Endothelial cell of umbilical vein (primary cell): ENCODE data around the gene MCC. TPM values are rescaled to one million over a fixed set of nuclear protein-coding genes. Genes with fewer than 3 reads are reported as not detected.

ENCODE experiments used
- BruUV-seq: library from RNA; stranded (reverse); fragments of 400-500 nt; replicated peaks from 2 replicates; lab custom pipeline; 2021; lab: Mats Ljungman, UMichigan
- CTCF ChIA-PET: fragments of 300-600, 350-600 bp; sonication (Branson Sonifier 250); formaldehyde crosslinking; loops from one replicate; lab custom pipeline; 2021; ENCODE audit warnings: antibody characterized with exemption, inconsistent platforms; lab: Charles Lee
- POLR2A ChIA-PET: fragments of 300-600, 350-600 bp; sonication (Branson Sonifier 250); formaldehyde crosslinking; loops from one replicate; lab custom pipeline; 2021; ENCODE audit warnings: antibody characterized with exemption, inconsistent platforms; lab: Charles Lee
- DNase-seq: peaks from one replicate; pipeline ENCODE4 v3.0.0-alpha.2; 2011; ENCODE audit warnings: low read depth, low spot score
- FAIRE-seq: peaks from 2 replicates; lab custom pipeline; 2011; peaks lifted over from hg19 to GRCh38; lab: Jason Lieb, UNC
- H2AFZ ChIP-seq: 2 replicates; pipeline ENCODE4 v1.6.0; 2012; ENCODE audit warnings: low read depth, low read length, control low read depth, inconsistent platforms
- H3K27ac ChIP-seq: 2 replicates; pipeline ENCODE4 v1.5.1; 2011; ENCODE audit warnings: low read depth, mild to moderate bottlenecking, control low read depth, low read length, moderate library complexity; ENCODE audit not compliant: insufficient read depth
- H3K27me3 ChIP-seq, 2 experiments: 2 replicates each; pipeline versions ENCODE4 v1.6.0 to v1.6.1; 2011; ENCODE audit warnings: low read length in 2 of 2, mixed read lengths in 1 of 2; ENCODE audit not compliant: control insufficient read depth in 2 of 2, insufficient read depth in 2 of 2
- H3K36me3 ChIP-seq, 2 experiments: 2 replicates in 1 of 2; 3 replicates in 1 of 2; pipeline ENCODE4 v1.5.1; 2011; ENCODE audit warnings: low read length in 2 of 2, mild to moderate bottlenecking in 1 of 2, moderate library complexity in 1 of 2; ENCODE audit not compliant: control insufficient read depth in 2 of 2, insufficient read depth in 2 of 2; ENCODE audit errors: extremely low read depth in 1 of 2
- H3K4me1 ChIP-seq: 3 replicates; pipeline ENCODE4 v1.5.1; 2011; ENCODE audit warnings: mild to moderate bottlenecking, low read length; ENCODE audit not compliant: control insufficient read depth, insufficient read depth; ENCODE audit errors: extremely low read depth
- H3K4me2 ChIP-seq: 2 replicates; pipeline ENCODE4 v1.6.1; 2011; ENCODE audit warnings: low read length, control low read depth, mixed read lengths; ENCODE audit not compliant: insufficient read depth
- H3K4me3 ChIP-seq, 3 experiments: fragments of 200-600 bp in 1 of 3; sonication (generic), shearing (Covaris generic) in 1 of 3; replicated peaks in 1 of 3; 2 replicates each; pipeline ENCODE4 v1.5.1; 2011 to 2016; ENCODE audit warnings: control low read depth in 3 of 3, low read length in 3 of 3, mild to moderate bottlenecking in 2 of 3, inconsistent platforms in 1 of 3, low read depth in 1 of 3, moderate library complexity in 1 of 3; ENCODE audit not compliant: insufficient read depth in 1 of 3
- H3K79me2 ChIP-seq: 2 replicates; pipeline ENCODE4 v1.6.0; 2012; ENCODE audit warnings: low read length, inconsistent platforms; ENCODE audit not compliant: control insufficient read depth, insufficient read depth
- H3K9ac ChIP-seq: replicated peaks from 2 replicates; pipeline ENCODE3; 2011; ENCODE audit warnings: low read length, control low read depth; ENCODE audit not compliant: insufficient read depth; ENCODE audit errors: extremely low read depth
- H3K9me1 ChIP-seq: replicated peaks from 3 replicates; pipeline ENCODE4 v1.6.0; 2011; ENCODE audit warnings: mild to moderate bottlenecking, low read length; ENCODE audit not compliant: control insufficient read depth, insufficient read depth; ENCODE audit errors: extremely low read depth
- H3K9me3 ChIP-seq: replicated peaks from 2 replicates; pipeline ENCODE4 v1.5.1; 2012; ENCODE audit warnings: low read length, inconsistent platforms; ENCODE audit not compliant: control insufficient read depth, insufficient read depth
- H4K20me1 ChIP-seq: replicated peaks from 2 replicates; pipeline ENCODE3; 2011; ENCODE audit warnings: mild to moderate bottlenecking, low read length; ENCODE audit not compliant: control insufficient read depth, insufficient read depth; ENCODE audit errors: extremely low read depth
- EZH2 ChIP-seq: IDR thresholded peaks from 2 replicates; pipeline ENCODE4 v1.6.1; 2012; ENCODE audit warnings: borderline replicate concordance, low read depth, mild to moderate bottlenecking, moderate library complexity, low read length, inconsistent platforms; ENCODE audit not compliant: severe bottlenecking
- FOS ChIP-seq: IDR thresholded peaks from 2 replicates; pipeline ENCODE4 v1.6.1; 2011; ENCODE audit warnings: mild to moderate bottlenecking, low read length, moderate library complexity, borderline replicate concordance; ENCODE audit not compliant: insufficient read depth
- GATA2 ChIP-seq: IDR thresholded peaks from 2 replicates; pipeline ENCODE4 v1.7.0; 2011; ENCODE audit warnings: low read depth, mild to moderate bottlenecking, moderate library complexity, mixed read lengths, low read length; ENCODE audit not compliant: insufficient read length, insufficient read depth
- JUN ChIP-seq: IDR thresholded peaks from 2 replicates; pipeline ENCODE4 v1.6.1; 2011; ENCODE audit warnings: borderline replicate concordance, low read depth; ENCODE audit not compliant: insufficient read length, insufficient read depth
- MYC ChIP-seq: IDR thresholded peaks from one replicate; pipeline ENCODE4 v1.6.1; 2011; ENCODE audit warnings: mild to moderate bottlenecking, low read depth, low read length
- POLR2A ChIP-seq: IDR thresholded peaks from 2 replicates; pipeline ENCODE4 v1.6.1; 2012; ENCODE audit warnings: low read depth, mild to moderate bottlenecking, control low read depth, low read length
- POLR2AphosphoS5 ChIP-seq: IDR thresholded peaks from 2 replicates; pipeline ENCODE4 v1.6.1; 2012; ENCODE audit warnings: low read depth, mild to moderate bottlenecking, control low read depth, low read length, moderate library complexity; ENCODE audit not compliant: insufficient read depth
- dilution Hi-C: fragments of 300-500 bp; cut with MboI; formaldehyde crosslinking; loops from one replicate; pipeline ENCODE4 v1.15.0; 2019; ENCODE audit warnings: low sequenced_read_pairs; ENCODE audit not compliant: extremely low pct_ligation_motif_present
- intact Hi-C: fragments of 100-400 bp; cut with micrococcal nuclease; formaldehyde crosslinking; loops from one replicate; pipeline ENCODE4 v1.10.0; 2022
- polyA plus RNA-seq, 4 experiments: library from polyadenylated mRNA; depleted of rRNA in 3 of 4; stranded (reverse) in 3 of 4; unstranded in 1 of 4; fragments of >200 nt; gene quantifications; 2 replicates each; pipeline versions ENCODE4 v1.2.1 to v1.2.3, GENCODE V29; 2011 to 2012; ENCODE audit warnings: missing spikeins in 1 of 4
- total RNA-seq: library from RNA; stranded (reverse); gene quantifications from 2 replicates; pipeline ENCODE4 v1.2.3, GENCODE V29; 2021
- TF ChIP-seq, protein P1 (sequence below): IDR thresholded peaks from 2 replicates; pipeline ENCODE4 v1.6.1; 2011; ENCODE audit not compliant: insufficient read depth, insufficient read length
- TF ChIP-seq, protein P2 (sequence below), 2 donors: IDR thresholded peaks; 1 replicate in 1 of 2; 2 replicates in 1 of 2; pipeline ENCODE4 v1.5.1; 2011; ENCODE audit warnings: low read length in 2 of 2, mild to moderate bottlenecking in 2 of 2, moderate library complexity in 2 of 2, control low read depth in 1 of 2, inconsistent platforms in 1 of 2, low read depth in 1 of 2; ENCODE audit not compliant: insufficient read depth in 1 of 2; ENCODE audit errors: extremely low read depth in 1 of 2

MCC gene
- total and polyA plus RNA-seq, 2 donors (not counting 3 experiments of a cell fraction or from before 2014, with no cell fraction given), result 6.9 to 27.5 TPM

DNA sequence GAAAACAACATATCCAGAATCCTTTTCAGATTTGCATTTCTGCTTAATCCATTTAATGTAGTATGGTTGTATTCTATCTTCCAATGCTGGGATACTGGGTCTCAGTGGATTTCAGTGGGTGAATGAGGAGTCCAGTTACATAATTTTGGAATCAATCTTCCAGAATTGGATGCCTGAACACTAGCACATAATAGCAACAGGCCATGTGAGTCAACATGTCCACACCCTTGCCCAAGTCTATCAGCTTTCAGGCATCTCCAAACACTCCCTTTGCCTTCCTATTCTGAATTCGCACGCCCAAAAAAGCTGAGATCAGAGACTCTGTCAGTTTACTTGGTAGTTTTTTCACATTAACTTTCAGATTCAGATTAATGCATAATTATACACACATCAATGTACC is 256.0 kb downstream of the MCC start:
- H3K4me2 ChIP-seq, result no peak overlapping the region
- H3K27me3 ChIP-seq, result no peaks in the 10 kb centered on the region
- peaks cover 3% of the 10 kb centered on the region for H3K9me1 ChIP-seq
- H3K4me3 ChIP-seq, result no peak overlapping the region
- intact Hi-C loops, result loop anchor here (10.0 kb wide), 1 partner anchor 283 kb away; the partner anchor contains the start of gene YTHDC2
- H3K4me1 ChIP-seq, result peaks cover 15% of the 10 kb centered on the region
- FAIRE-seq (no peak), DNase-seq (no peak)
- no TSS peak for BruUV-seq
- no peaks in the 10 kb centered on the region for H3K36me3 ChIP-seq
- no peak overlapping the region for H3K9ac ChIP-seq
- peaks cover 4% of the 10 kb centered on the region for H4K20me1 ChIP-seq
- H3K79me2 ChIP-seq, result peaks cover 3% of the 10 kb centered on the region
- ChIA-PET CTCF (interaction anchor here (1.3 to 1.8 kb wide), 5 partner anchors 9 to 236 kb away, joined by 3 to 6 read pairs (median 3); no protein-coding TSS in a partner anchor), POLR2A (no interaction called here)
- no peak overlapping the region for H3K27ac ChIP-seq
- no peak for TF ChIP-seq GATA2
- TF ChIP-seq POLR2A, result no peak
- TF ChIP-seq, protein P1, sequence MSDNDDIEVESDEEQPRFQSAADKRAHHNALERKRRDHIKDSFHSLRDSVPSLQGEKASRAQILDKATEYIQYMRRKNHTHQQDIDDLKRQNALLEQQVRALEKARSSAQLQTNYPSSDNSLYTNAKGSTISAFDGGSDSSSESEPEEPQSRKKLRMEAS, result no peak
- H2AFZ ChIP-seq, result no peak overlapping the region
- H3K9me3 ChIP-seq, result no peaks in the 10 kb centered on the region
- dilution Hi-C loops, result no loop called here

DNA sequence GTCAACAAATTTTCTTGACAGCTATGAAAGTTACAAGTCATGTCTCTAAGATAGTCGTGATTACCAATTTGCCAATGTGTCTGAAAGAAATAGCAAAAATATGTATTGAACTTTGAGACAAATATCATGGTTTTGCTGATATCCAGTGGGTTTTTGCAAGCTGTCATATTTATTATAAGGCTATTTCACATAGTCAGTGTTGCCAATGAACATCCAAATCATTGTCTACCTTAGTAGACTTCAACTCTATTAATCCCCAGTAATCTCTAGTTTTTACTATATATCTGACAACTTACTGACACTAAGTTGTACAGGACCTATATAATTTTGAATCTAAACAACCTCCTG is 256.6 kb downstream of the MCC start:
- H3K27ac ChIP-seq, result no peak overlapping the region
- CTCF ChIA-PET, result interaction anchor here (1.3 to 1.8 kb wide), 5 partner anchors 9 to 235 kb away, joined by 3 to 6 read pairs (median 3); no protein-coding TSS in a partner anchor

More for the DNA sequence above, 256.6 kb downstream of the MCC start:
- POLR2A ChIA-PET, result no interaction called here
- Histone ChIP-seq H3K4me1 (peaks cover 15% of the 10 kb centered on the region), H3K9me3 (no peaks in the 10 kb centered on the region), H3K9ac (no peak overlapping the region), H2AFZ (no peak overlapping the region), H3K4me2 (no peak overlapping the region), H3K36me3 (no peaks in the 10 kb centered on the region), H4K20me1 (peaks cover 4% of the 10 kb centered on the region), H3K4me3 (no peak overlapping the region), H3K79me2 (peaks cover 3% of the 10 kb centered on the region), H3K9me1 (peaks cover 3% of the 10 kb centered on the region), H3K27me3 (no peaks in the 10 kb centered on the region)
- TF ChIP-seq, protein P1, result no peak
- no peak for TF ChIP-seq JUN
- TF ChIP-seq EZH2, result no peak
- no peak for TF ChIP-seq GATA2
- TF ChIP-seq, protein P2, sequence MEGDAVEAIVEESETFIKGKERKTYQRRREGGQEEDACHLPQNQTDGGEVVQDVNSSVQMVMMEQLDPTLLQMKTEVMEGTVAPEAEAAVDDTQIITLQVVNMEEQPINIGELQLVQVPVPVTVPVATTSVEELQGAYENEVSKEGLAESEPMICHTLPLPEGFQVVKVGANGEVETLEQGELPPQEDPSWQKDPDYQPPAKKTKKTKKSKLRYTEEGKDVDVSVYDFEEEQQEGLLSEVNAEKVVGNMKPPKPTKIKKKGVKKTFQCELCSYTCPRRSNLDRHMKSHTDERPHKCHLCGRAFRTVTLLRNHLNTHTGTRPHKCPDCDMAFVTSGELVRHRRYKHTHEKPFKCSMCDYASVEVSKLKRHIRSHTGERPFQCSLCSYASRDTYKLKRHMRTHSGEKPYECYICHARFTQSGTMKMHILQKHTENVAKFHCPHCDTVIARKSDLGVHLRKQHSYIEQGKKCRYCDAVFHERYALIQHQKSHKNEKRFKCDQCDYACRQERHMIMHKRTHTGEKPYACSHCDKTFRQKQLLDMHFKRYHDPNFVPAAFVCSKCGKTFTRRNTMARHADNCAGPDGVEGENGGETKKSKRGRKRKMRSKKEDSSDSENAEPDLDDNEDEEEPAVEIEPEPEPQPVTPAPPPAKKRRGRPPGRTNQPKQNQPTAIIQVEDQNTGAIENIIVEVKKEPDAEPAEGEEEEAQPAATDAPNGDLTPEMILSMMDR (IDR thresholded peaks at IDR 0.05; ENCODE audit: extremely low read depth in 1 of 2, insufficient read depth in 1 of 2, low read depth in 1 of 2, low read length in 2 of 2), result no peak
- no peak for TF ChIP-seq POLR2AphosphoS5
- TF ChIP-seq MYC, result no peak
- no peak for TF ChIP-seq FOS
- no peak for TF ChIP-seq POLR2A
- dilution Hi-C loops (no loop called here), intact Hi-C loops (loop anchor here (10.0 kb wide), 1 partner anchor 283 kb away; the partner anchor contains the start of gene YTHDC2)
- no peak for DNase-seq
- BruUV-seq, result no TSS peak
- no peak for FAIRE-seq
